Fibroblast of upper back skin (primary cell): ENCODE measurements around the gene UTS2.

Source experiments
- DNase-seq: peaks from one replicate; pipeline ENCODE4 v3.0.0-alpha.2; 2013

Gene UTS2

DNA sequence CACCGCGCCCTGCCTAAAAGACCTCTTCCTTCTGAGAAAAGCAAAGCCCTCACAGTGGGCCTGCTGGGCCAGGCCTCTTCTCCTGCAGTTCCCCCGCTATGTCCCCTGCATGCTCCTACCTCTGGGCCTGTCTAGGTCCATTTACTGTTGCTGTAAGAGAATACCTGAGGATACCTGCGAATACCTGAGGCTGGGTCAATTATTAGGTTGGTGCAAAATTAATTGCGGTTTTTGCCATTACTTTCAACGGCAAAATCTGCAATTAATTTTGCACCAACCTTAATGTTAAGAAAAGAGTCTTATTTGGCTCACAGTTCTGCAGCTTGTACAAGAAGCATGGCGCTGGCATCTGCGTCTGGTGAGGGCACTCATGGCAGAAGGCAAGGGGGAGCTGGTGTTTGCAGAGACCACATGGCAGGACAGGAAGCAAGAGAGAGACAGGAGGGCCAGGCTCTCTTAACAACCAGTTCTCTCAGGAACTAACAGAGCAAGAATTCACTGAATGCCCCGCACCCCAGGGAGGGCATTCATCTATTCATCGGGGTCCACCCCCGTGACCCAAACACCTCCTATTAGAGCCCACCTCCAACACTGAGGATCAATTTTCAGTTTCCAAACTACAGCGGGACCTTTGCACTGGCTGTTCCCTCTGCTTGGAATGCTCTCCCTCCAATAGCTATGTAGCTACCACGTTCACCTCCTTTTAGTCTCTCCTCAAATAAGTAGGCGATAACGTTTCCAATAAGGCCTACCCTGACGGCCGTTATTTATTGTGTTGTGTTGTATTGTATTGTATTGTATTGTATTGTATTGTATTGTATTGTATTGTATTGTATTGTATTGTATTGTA is 9.6 kb upstream of the UTS2 start:
- no peak for DNase-seq

DNA sequence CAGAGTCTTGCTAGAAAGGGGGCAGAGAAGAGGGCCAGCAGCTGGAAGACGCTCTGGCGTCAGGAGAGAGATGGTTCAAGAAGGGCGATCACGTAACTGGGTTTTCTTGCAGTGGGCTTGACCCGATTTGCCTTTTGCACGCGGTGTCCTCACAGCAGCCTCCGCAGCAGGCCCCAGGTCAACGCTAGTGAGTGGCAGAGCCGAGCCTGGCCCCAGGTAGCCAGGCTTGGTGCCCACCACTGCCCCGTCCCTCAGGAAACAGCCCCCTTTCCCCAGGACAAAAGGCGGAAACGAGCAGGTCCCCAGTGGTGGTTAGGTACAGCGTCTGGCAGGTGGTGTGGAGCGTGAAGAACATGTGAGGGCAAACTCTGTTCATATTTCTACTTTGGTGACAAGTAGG is 8.6 kb upstream of the UTS2 start:
- no peak for DNase-seq

DNA sequence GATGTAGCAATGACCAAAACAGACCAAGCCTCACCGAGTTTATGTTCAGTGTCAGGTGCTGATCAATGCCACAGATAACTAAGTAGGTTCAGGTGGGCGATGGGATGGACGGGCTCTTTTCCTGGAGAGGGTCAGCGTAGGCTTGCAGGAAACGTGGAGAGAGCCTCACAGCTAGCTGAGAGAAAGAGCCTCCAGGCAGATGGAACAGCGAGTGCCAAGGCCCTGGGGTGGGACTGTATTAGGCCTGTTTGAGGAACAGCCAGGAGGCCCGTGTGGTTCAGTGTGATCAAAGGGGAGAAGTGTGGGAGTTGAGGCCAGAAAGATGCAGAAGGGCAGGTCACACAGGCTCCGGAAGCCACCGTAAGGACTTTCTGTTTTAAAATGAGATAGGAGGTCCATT is 7.3 kb upstream of the UTS2 start:
- no peak for DNase-seq

DNA sequence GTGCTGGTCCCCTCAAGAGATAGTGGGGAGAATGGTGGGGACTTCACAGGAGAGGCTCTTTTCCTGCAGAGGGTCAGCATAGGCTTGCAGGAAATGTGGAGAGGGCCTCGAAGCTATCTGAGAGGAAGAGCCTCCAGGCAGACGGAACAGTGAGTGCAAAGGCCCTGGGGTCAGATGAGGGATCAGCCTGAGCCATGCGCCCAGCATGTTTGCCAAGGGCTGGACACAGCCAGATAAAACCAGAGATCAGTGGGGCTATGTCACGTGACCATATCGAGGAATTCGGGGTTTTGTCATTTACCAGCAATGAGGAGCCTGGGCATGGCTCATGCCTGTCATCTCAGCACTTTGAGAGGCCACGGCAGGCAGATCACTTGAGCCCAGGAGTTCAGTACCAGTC is 6.5 kb upstream of the UTS2 start:
- no peak for DNase-seq

DNA sequence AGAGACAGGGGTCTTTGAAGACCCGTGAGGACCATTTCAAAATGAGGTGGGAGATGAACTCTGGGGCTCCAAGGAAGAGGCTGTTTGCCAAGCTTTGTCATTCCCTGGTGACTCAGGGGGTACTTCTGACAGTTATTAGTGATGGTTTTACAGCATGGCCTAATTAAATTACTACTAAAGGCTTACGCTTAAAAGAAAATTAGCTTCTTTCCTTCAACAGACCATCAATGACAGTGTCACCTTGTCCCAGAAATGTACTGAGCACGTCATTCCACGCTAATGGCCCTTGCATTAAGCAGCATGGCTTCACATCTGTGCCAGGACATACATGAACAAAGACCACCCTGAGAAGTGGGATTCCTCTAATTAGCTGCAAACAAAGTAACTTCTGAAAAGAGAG is 5.1 kb upstream of the UTS2 start:
- DNase-seq, result no peak

DNA sequence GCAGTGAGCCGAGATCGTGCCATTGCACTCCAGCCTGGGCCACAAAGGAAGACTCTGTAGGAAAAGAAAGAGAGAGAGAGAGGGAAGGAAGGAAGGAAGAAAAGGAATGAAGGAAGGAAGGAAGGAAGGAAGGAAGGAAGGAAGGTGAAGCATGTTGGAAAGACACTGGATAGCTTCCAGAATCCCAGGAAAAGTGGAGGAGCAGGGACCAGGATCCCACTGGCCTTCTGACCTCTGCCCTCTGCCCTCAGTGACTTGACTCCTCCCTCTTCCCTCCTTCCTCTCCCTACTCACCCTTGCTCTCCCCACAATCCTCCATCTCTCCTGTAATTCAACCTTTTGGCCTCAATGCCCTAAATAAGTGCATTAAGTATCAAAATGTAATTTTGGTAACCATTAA is 4.1 kb upstream of the UTS2 start:
- no peak for DNase-seq

DNA sequence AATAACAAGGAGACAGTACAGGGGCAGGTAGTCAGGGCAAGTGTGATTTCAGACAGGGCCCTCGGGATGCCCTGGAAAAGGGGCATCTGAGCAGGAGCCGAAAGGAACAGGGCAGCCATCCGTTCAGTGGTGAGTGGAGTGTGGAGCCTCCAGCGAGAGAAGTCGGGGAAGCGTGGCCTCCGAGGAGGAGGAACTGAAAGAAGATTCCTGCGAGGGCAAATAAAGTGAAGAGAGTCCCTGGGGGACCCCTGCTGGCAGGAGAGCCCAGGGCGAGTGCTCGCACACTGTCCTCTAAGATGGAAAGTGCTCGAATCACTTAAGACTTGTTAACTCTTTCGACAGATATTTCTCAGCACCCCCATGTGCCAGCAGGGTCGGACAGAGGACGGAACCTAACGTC is 3.5 kb upstream of the UTS2 start:
- peak; percentile 4 for DNase-seq

DNA sequence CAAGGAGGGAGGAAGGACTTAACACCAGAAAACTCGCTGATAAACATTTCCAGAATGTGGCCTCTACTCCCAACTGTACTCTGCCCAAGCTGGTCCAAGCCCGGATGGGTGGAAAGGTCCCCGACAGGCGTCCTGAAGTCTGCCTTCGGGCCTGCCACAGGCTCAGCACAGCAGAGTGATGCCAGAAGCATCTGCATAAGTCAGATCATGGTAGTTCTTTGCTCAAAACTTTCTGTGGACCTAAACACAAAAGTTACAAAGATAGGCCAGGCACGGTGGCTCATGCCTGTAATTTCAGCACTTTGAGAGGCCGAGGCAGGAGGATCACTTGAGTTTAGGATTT is 790 bp upstream of the UTS2 start:
- DNase-seq, result no peak

DNA sequence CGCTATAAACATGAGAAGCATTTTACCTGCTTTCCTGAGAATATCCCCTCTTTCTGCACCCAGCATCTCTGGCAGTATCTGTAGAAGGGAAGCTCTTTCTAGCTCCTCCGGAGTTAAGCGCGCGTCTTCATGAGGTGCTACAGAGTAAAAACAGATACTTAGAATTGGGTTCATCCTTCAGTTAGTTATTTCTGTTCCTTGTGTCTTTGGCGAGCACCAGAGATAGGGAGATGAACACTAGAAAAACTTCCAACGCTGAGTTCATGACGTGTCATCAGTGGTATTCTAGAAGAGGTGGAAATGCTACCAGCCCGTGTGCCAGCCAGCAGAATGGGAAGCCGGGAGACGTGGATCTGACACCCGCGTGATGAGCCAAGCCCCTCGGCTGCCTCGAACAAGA is 2.1 kb downstream of the UTS2 start:
- no peak for DNase-seq

DNA sequence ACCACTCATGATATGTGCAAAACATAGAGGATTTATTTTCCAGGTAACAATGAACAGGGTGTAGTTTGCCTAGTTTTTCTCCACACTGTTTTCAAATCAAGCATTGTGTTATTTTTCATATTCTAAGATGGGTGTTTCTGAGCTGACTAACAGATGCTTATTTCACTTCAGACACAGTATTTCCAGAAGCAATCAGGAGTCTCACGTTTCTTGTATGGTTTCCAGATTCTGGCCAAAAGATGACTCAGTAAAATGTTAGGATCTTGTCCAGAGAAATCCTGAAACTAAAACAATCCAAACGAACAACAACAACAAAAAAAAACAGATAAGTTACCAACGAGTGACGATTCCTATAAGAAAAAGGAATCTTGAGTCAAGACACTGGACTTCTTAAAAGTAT is 5.3 kb downstream of the UTS2 start:
- peak; percentile 49 for DNase-seq

DNA sequence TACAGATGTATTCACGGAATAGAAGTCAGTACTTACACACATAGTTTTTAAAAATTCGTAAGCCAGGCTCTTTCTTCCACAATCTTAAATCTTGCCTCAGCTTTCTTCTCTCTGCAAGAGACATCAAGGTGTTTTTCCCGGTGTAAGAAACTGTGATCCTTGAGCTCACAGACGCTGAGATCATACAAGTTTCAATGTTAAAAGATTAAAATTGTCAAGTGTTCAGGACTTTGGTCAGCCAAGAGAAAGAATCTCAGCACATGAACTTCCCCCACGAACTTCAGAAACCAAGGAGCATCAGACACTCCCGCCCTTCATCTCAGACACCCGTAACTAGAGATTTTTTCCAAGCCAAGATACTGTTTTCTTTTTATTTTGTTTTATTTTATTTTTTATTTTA is 6.2 kb downstream of the UTS2 start:
- DNase-seq, result no peak

DNA sequence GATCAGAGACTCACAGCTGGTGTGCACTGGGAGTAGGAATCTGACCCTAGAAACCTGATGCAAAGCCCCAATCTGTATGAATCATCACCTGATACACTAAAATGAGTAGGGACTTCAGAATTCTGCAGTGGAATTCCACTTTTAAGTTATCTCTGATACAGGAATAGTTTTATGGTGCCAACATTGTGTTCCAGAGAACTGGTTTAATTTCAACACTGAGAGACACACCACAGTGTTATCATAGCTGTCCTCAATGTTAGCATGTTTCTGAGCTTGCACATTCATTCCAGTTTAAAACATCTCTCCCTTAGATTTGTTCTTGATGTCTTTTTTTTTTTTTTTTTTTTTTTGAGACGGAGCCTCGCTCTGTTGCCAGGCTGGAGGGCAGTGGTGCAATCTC is 7.1 kb downstream of the UTS2 start:
- peak; percentile 6 for DNase-seq

DNA sequence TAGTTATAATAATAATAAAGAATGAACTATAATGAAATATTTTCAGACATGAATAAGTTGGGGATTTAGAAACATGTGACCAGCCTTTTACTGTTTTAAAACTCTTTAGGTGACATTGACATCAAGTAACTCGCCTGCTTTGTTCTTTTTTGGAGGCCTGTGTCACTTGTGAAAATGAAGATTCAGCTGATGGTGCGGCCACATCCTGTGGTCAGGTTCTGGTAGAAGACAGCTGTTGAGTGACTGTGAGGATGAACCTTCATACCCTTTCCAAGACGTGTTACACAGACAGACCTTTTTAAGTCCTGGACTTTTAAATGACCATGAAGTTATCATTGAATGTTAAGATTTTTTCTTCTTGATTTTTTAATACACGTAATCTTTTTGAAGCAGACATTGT is 10.3 kb downstream of the UTS2 start:
- no peak for DNase-seq

DNA sequence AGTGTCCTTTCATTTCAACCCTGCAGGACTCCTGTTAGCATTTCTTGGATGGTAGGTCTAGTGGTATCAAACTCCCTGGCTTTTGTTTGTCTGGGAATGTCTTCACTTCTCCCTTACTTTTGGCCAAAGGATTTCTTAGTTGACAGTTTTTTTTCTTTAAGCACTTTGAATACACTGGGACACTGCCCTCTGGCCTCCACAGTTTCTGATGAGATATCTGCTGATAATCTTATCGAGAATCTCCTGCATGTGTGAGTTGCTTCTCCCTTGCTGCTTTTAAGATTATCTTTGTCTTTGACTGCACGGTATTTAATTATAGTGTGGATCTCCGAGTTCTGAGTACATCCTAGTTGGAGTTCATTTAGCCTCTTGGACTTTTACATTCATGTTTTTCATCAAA is 13.3 kb downstream of the UTS2 start:
- no peak for DNase-seq

DNA sequence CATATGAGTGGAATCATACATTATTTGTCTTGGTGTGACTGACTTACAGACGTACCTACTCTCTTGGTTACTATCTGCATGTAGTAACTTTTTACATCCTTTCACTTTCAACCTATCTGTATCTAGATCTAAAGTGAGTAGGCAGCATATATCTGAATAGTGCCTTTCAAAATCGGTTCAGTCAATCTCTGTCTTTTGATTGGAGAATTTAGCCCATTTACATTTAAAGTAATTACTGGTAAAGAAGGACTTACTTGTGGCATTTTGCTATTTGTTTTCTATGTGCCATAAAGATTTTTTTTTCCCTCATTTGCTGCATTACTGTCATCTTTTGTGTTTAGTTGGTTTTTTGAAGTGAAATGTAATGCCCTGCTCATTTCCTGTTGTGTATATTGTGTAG is 14.2 kb downstream of the UTS2 start:
- no peak for DNase-seq

DNA sequence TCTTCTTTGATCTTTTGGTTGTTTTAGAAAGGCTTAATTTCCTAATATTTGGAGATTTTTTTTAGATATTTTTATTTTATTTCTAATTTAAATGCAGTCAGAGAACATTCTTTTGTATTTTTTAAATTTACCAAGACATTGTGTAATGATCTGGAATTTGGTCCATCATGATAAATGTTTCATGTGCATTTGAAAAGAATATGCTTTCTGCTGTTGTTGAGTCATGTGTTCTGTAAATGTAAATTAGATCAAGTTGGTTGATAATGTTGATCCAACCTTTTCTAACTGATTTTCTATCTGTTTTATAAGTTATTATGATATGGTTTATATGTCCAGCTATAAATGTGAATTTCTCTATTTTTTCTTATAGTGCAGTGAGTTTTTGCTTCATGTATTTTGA is 19.8 kb downstream of the UTS2 start:
- no peak for DNase-seq

DNA sequence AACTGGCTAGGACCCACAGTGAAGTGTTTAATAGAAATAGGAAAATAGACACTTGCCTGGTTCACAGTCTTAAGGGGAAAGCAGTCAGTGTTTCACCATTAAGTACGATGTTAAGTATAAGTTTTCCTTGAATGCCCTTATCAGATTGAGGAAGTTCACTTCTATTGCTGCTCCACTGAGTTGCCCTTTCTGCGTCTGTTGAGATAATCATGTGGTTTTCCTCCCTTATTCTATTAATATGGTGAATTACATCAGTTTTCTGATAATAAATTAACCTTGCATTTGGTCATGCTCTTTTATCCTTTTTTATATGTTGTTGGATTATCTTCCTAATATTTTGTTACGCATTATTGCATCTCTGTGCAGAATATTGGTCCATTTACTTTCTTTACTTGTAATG is 21.4 kb downstream of the UTS2 start:
- no peak for DNase-seq

DNA sequence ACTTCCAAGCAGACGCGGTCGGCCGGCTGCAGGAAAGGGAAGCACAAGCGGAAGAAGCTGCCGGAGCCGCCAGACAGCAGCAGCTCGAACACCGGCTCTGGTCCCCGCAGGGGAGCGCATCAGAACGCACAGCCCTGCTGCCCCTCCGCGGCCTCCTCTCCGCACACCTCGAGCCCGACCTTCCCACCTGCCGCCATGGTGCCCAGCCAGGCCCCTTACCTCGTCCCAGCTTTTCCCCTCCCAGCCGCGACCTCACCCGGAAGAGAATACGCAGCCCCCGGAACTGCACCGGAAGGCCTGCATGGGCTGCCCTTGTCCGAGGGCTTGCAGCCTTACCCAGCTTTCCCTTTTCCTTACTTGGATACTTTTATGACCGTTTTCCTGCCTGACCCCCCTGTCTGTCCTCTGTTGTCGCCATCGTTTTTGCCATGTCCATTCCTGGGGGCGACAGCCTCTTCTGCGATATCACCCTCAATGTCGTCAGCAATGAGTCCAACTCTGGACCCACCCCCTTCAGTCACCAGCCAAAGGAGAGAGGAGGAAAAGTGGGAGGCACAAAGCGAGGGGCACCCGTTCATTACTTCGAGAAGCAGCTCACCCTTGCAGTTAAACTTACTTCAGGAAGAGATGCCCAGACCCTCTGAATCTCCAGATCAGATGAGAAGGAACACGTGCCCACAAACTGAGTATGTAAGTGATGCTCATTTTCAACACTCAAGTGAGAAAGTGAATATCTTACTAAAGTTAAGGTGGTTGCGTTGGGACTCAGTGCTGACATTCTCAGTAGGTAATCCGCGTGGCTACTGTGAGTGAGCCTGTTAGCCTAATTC is 25.5 kb downstream of the UTS2 start:
- no peak for DNase-seq

DNA sequence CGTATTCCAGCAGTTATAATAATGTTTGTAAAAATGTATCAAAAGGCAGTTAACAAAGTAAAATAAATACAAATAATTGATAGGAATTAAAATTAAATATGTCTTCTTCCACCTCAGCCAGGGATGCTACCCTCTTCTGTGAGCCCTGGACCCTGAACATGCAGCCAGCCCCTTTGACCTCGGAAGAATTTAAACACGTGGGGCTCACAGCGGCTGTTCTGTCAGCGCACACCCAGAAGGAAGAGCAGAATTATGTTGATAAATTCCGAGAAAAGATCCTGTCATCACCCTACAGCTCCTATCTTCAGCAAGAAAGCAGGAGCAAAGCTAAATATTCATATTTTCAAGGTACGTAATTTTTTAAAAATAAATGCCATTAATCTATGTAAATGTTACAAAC is 26.5 kb downstream of the UTS2 start:
- DNase-seq, result no peak

DNA sequence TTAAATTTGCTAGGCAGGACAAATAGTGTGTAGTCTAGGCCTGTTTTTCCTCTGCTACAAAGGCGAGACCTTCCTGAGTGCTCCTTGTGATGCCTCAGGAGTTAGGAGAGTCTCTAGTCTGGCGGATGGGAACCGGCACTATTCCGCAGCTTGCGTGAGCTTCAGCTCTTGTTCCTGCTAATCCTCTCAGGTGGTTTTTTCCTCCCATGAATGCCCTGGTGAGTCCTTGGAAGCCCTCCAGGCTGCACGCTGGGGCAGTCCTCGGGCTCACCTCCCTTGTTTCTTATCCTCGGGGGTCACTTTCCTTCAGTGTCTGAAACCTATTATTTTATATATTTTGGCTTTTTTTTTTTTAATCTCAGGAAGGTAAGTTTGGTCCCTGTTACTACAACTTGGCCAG is 28.2 kb downstream of the UTS2 start:
- DNase-seq, result no peak

DNA sequence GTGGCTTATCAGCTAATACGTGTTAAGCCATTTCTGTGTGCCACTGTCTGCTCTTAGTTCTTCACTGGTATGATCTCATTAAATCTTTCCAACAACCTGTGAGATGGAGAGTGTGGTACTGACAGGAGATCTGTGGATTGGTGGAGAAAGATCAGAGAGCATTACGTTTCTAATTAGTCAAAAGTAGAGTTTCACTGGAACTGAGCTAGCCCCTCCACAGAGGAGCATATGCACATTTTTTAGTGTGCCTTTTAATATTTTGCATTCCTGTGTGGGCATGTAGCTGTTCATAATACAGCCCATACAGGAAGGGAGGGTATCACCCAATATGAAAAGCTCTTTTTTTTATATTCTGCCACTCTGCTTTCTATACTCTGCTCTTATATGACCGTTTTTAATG is 31.6 kb downstream of the UTS2 start:
- no peak for DNase-seq

DNA sequence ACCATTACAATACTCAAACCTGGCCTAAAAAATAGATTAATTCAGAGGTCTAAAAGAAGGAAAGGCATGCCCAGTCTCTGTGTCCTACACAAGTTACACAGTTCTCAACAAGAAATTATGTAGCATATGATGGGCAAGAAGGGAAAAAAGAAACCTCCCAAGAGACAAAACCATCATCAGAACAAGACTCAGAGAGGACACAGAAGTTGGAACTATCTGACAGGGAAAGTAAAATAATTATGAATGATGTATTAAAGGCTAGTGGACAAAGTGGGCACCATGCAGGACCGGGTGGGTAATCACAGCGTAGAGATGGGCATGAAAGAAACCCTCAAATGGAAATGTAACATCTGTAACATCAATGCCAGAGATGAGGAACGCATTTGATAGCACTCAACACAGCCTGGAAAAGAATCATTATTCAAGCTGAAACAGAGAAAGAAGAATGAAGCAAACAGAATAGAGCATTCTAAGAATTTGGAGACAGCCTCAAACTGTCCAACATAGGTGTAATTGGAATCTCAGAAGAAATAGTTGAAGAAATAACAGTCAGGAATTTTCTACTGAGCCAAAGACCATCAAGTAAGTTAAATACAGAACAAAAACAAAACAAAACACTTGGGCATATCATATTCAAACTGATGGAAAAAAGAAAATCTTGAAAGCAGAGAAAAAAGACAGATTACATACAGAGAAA is 39.0 kb downstream of the UTS2 start:
- DNase-seq, result no peak

DNA sequence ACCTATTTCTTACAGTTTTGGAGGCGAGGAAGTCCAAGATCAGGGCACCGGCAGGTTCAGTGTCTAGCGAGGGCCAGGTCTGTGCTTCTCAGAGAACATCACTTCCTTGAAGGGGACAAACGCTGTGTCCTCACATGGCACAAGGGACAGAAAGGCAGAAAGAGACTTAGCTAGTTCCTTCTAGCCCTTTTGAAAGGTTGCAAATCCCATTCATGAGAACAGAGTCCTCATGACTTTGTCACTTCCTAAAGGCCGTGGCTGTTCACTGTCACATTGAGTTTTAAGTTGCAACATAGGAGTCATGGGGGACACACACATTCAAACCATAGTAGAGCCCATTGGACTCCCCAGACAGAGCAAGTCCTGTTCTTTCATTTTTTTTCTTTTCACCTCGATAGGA is 41.4 kb downstream of the UTS2 start:
- no peak for DNase-seq

DNA sequence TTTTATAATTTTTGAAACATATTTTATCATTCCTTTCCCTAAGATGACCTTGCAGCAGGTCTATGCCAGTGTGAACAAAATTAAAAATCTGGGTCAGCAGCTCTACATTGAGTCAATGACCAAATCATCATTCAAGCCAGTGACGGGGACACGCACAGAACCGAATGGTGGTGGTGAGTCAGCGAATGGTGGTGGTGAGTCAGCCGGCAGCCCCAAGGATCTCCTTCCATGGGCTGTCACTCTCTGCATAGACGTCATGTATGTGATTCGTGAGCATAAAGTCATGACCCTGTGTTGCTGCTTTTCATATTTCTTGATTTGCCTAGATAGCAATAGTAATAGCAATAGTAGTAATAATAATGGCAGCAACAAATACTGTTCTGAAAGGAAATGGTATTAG is 42.5 kb downstream of the UTS2 start:
- peak; percentile 83 for DNase-seq
